ENCODE data around the gene DLD.

GRCh38 chr7:107907790-107908189 lies 16.8 kb downstream of the DLD start:
- no peak for TF ChIP-seq CTCF (IDR thresholded peaks at IDR 0.05; ENCODE audit: low read depth, low read length, missing input control)
- TF ChIP-seq RAD21 (IDR thresholded peaks at IDR 0.05), result no peak
- no peak for TF ChIP-seq REST (IDR thresholded peaks at IDR 0.05)
- TF ChIP-seq GABPA (IDR thresholded peaks at IDR 0.05 in 1 of 2, conservative IDR thresholded peaks at IDR 0.05 in 1 of 2), result no peak
- no peak for TF ChIP-seq SP1 (IDR thresholded peaks at IDR 0.05)
- no peak for TF ChIP-seq HNF4G (IDR thresholded peaks at IDR 0.05)
- TF ChIP-seq TAF1 (conservative IDR thresholded peaks at IDR 0.05), result no peak
- no peak for TF ChIP-seq YY1 (IDR thresholded peaks at IDR 0.05)
- peak in 1 of 2 donors; percentile 15 for TF ChIP-seq JUND (IDR thresholded peaks at IDR 0.05)
- TF ChIP-seq MAX (IDR thresholded peaks at IDR 0.05), result no peak
- no peak for TF ChIP-seq FOXA2 (IDR thresholded peaks at IDR 0.05)
- peak; percentile 22 to 48 for TF ChIP-seq HNF4A (conservative IDR thresholded peaks at IDR 0.05)

Measured in liver (tissue), 3 donors.